HepG2 (cell line): ENCODE measurements around the gene ALPK3.

Experiments used
- NR1H2 ChIP-seq: sonication (generic); formaldehyde crosslinking; IDR thresholded peaks from 2 replicates; pipeline ENCODE4 v1.8.1; 2022; ENCODE audit warnings: low read depth, missing genetic modification reagents, borderline replicate concordance
- SMC3 ChIP-seq: IDR thresholded peaks from 2 replicates; pipeline ENCODE4 v1.6.1; 2011; ENCODE audit warnings: low read length, improper control_type of control experiment

DNA sequence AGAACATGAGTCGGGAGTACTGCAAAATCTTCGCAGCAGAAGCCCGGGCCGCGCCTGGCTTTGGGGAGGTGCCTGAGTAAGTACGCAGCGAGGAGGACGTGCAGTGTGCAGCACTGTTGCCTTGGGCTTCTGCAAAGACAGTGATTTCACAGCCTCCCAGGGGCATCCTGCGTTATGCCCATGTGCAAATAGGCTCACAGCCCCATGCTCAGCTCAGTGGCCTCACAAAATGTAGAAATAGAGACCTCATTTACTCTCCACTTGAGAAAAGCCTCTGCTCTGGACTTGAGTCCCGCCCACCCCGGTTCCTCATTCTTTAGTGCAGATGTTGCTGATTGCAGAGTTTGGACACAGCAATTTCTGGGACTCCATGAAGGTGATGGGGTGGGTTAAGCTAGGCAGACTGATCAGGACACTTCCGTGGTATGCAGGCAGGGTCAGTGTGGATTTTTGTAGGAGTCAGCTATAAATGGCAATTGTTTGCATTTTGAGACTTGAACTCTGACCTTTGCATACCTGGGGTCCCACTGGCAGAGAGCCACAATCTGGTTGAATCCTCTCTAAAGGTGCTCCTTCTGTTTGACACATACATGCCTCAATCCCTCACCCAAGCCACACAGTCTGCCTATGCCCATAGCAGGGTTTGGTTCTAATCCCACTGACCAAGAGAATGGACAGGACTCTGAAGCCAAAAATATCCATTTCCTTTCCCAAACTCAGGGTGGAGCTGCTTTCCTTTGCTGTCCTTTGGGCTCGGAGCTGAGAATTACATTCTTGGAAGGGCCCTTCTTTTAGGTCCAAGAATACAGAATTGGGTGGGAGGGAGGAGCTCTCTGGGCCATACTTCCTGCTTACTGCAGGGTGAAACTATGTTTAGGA lies 46.6 kb downstream of the ALPK3 start:
- no peak for TF ChIP-seq NR1H2 (CRISPR knock-in tag)
- no peak for TF ChIP-seq SMC3
